Left forelimb (tissue), 1 donor: ENCODE results near the gene LYRM4.

Experiments
- DNase-seq: peaks from one replicate; pipeline ENCODE4 v3.0.0-alpha.2; 2018; ENCODE audit warnings: low spot score

LYRM4 gene

DNA sequence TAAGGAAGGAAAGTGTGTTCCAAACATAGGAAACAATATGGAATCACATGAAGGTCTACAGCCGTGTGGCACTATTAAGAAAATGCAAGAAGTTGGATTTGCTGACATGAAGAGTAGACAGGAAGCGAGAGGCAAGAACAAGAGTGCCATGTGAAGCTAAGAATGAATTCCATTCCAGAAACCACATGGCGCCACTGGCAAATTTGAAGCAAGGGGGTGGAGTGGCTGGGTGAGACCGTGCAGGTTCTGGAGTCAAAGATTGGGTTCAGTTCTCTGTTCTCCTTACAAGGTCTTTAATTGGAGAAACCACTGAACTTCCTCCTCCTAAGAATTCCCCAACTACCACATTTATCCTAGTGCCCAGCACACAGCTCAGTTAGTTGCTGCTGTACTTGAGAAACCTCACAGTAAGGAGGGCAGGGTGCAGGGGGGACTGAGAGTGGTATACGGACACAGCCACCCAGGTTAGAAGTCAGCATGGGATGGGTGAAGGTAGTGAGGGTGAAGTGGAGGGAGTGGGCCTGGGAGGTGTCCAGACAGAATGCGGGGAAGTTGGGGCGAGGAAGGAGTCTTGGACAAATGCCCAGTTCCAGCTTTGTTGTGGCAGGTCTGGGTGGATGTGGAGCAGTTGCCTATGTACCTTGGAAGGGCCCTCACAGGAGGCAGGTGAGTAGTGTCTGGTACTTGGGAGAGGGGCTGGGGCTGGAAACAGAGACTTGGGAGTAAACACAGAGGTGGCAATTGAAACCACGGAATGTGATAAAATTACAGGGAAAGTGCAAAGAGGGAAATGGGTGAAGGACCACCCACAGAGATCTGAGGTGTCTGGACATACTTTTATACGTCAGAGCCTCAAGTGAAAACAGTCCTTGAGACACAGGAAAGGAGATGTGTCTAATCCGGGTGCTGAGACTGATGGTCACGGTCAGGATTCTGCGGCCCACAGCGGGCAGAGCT is 14.3 kb downstream of the LYRM4 start:
- no peak for DNase-seq

DNA sequence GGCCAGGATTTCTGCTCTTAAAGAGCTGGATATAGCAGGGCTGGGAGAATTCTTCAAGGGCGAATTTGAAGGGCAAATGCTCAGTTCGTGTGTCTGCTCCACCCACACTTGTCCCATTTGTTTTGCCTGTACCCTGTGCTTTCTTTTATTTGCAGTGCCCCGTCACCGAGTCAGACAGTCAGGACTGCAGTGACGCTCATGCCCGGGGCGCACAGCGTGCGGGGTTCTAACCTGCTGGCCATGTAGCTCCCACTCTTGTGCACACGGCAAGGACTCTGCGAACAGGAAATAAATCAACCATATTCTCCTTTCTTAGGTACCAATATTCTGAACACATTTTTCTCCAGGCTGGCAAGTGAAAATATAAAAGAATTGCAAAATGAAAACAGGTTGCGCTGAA is 17.7 kb downstream of the LYRM4 start:
- DNase-seq, result no peak

DNA sequence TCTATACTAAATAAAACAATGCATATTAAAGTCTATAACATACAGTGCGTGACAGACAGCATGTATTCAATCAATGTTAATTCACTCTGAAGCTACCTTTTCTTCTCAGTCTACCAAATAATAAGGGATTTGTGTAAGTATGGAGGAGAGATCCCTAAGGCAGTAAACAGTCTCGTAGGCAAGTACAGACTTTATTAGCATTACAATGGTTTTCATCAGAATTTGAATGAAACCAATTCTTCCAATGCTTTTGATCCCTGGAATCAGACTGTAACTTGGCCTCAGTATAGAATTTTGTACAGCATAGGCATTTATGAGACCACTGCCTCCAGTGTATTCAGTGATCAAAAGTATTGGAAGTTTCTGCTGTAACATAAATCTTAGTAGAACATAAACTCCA is 19.5 kb downstream of the LYRM4 start:
- no peak for DNase-seq

DNA sequence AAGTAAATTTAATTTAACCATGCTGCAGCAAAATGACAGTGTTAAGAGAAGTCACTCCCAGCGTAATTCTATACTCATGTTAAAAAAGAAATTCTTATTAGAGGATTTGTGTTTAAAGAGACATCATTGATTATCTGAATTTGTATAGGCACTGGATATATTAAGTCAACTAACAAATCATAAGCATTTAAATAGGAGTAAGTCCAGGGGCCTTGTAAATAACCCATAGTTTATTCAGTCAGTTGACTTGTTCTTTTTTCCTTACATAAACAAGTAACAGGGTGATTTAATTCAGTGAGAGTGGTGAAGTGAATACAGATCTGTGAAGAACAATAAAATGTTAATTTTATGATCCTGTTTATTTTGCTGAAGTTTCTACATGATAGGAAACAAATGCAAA is 22.4 kb downstream of the LYRM4 start:
- no peak for DNase-seq

DNA sequence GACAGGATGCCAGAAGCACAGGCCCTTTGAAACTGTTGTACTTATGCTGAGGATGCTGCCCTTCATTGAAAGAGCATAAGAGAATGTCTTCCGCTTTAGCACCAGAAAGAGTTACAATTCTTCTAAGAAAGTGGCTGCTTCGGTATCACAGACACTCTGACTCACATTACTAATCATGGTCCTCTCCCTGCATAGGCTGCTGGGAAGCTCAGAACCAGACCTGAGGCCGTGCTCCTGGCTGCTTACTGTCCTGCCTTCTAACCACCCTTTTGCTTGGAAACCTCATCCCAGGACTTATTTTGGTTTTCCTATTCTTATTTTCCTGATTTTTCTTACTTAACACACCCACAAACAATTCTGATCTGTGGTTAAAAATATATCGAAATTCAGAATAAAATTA is 22.9 kb downstream of the LYRM4 start:
- DNase-seq, result no peak

DNA sequence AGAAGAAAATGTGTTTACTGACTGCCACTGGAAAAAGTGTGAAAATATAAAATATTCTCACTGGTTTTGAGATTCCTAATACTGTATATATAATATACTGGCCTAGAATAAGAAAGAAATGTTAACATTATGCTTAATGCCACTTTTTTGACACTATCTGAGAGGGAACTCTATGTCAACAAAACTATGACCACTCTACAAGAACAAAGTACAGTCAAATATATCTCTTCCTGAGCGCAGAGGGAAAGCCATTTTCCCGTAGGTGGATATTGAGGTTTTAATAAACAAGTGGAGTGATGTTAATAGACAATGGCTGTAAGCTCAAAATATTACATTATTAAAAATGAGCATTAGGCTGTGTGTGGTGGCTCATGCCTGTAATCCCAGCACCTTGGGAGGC is 24.9 kb downstream of the LYRM4 start:
- DNase-seq, result no peak

DNA sequence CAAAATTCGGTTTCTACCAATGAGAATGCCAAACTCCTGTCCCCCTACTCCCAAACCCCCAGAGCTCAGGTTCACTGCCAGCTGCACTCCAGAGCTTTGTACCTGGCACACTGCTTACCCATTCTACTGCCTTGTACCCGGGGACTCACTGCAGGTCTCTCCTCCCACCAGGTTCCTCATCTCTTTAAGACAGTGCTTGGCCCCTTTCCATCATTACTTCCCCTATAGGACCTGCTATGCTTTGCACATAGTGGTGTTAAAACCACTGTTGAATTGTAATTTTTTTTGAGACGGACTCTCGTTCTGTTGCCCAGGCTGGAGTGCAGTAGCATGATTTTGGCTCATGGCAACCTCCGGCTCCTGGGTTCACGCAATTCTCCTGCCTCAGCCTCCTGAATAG is 25.9 kb downstream of the LYRM4 start:
- DNase-seq, result no peak

DNA sequence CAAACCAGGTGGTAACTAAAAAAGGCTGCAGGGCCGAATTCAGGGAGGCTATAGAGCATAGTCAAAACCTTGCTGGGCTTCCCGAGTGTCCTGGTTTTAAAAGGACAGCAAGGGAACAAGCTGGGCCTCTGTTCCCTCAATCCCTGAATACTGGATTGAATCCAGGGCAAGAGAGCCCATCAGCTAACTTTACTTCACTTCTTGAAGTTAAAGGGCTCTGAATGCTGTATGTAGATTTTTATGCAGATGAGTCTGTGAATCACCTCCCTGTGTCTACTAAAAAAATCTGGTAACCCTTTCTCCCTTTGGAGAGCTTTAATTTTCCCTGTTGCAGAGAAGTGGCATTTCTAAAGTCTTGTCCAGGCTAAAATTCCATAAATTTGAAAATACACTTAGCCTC is 29.5 kb downstream of the LYRM4 start:
- no peak for DNase-seq

DNA sequence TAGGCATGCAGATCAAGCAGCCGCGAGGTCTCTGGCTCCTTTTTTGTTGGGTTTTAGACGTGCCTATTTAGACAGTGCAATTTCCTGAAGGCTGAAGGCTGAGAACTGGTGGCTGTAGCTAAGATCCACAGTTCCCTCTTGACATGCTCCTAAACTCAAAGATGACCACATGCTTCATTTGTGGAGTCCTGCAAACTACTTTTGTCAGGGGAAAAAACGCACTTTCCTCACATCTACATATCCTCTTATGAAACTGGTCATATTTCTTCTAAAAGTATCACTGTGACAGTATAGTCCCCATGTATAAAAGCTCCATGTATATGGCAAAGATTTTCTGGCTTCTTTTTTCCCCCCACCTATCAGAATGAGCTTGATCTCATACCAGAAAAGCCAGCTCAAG is 30.7 kb downstream of the LYRM4 start:
- no peak for DNase-seq

DNA sequence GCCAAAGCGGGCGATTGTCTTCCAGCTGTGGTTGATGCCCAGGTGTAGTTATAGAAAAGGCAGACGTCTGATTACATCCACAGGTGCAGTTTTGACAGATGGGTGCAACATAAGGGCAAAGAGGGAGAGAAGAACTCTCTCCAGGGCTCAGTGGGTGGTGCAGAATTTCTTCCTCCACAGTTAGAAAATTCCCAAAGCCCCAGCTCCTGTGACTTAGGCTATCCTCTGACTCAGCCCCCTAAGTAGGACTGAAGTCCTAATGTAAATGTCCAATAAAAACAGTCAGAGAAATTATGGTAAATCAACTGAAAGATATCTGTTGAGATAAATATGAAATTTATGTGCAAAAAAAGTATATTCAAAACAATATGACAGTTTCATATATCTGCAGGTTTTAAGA is 31.4 kb downstream of the LYRM4 start:
- no peak for DNase-seq

DNA sequence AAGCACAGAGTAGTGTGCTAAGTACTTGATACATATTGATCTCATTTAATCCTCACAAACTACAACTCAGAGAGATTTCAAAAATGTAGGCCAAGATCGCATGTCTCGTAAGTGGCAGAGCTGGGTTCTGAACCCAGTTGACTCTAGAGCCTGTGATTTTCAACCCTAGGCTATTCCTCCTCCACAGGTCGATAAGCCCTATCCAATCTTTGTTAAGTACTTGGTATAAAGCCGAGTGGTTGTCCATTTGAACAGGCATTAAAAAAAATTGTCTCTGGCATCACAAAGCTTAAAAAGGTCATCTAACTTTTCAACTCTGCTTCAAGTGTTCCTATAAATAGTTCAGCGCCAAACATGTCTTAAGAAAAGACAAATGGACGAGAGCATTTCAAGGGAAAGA is 37.4 kb downstream of the LYRM4 start:
- no peak for DNase-seq

DNA sequence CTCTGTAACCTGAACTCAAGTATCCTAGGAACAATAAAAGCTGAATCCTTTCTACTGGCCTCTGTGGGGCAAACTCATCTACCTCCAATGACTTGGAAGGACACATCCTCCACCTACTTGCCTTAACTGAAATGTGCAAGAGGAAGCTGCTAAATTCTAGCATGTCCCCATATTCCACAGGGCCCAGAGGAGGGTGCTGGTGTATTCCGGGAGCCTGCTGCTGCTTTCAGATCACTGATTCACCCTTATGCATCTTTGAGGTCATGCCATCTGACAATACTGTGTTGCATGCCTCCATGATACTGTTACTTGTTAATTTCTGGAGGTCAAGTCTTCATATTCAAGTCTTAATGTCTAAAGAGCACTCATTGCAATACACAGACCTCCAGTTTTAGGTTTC is 40.3 kb downstream of the LYRM4 start:
- no peak for DNase-seq

DNA sequence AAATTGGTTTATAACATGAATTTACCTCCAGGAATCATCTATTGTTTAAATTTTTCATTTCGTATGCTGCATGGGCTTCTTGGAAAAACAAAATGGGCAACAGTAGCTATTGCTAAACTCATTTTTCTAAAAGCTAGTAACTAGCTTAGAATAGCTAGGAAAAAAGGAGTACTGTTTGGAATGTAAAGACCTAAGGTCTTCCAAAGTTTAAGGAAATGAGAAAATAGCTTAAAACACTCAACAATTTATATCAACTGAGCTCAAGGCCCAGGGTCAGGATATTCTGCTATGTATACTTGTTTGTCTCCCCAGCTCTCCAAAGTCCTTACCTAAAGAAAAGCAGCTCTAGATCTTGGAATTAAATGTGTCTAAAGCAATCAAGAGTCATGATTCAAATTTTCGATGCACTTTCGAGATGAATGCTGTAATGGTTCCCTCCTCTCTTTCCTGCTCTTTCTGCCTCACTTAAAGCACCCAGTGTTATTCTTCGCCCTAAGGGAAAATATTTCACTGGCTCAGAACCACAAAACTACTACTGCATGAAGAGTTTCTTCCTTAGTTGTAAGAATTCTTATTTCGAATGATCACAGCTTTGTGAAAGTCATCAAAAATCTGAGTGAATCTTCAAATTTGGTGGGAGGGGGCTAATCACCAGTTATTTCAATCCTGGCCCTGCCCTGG is 41.6 kb downstream of the LYRM4 start:
- no peak for DNase-seq

DNA sequence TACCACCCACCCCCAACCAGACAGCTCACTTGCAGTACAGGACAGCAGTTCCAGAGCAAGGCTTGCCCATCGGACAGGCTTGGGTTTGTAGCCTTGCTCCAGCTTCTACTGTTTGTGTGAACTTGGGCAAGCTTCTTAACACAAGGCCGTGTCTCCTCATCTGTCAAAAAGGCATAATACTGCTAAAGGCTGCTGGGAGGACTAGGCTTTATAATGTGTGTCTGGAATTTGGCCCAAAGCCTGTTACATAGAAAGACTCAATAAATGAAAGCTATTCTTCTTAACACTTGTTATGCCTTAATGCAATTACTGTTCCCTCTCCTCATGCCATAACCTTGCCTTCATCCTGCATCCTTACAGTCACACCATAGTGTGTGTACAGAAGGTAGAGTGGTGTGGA is 43.4 kb downstream of the LYRM4 start:
- no peak for DNase-seq

DNA sequence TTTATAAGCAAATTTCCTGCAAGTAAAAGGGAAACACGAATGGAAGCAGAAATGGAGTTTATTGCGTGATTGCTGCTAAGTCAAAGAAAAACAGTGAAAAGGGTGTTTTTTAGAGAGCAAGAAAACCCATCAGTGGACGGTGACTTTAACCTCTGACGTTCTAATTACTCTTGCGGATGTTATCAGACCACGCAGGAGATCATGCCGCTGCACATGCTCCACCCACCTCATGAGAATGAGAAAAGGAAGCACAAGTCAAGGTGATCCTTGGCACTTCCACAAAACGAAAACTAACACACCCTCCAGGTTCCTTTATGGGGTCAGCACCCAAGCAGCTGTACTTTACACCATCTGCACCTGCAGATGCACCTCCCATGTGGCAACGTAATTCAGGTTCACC is 45.0 kb downstream of the LYRM4 start:
- no peak for DNase-seq

DNA sequence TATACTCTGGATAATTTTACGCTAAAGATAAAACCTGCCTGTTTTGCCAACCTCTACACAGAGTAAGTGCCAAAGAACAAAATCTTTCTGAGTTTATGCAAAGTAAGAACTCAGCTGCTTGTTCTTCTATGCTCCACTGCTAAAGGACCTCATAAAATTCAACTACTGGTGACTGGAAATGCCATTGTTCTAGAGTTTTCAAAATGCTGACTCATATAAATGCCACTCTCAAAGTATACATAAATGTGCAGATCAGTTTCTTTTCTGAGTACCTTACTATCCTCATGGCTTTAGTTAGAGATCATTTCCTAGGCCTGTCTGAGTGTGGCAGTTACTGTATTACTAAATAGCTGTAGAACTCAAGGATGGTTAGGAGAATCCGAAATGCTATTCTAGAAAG is 45.6 kb downstream of the LYRM4 start:
- DNase-seq, result no peak

DNA sequence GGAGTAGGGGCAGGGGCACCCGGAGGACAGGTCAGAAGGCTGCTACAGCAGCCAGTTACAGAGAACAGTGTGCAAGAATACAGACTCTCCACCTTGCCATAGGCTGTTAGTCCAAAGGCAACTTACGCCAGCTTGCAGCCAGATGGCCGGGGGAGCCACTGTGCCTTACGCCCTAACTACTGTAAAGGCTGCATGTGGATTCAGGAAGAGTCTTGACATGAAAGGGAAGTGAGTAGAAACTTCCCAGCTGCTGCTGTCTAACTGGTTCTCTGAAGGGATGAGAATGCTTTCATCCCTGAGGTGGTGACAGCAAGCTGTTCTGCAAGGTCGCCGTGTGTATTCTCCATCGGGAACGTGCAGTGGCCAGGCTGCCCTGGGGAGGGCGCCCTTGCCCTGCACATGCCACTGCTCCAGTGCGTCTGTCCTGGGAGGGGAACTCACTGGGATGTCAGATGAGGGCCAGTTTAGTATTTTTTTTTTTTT is 46.1 kb downstream of the LYRM4 start:
- DNase-seq, result no peak

DNA sequence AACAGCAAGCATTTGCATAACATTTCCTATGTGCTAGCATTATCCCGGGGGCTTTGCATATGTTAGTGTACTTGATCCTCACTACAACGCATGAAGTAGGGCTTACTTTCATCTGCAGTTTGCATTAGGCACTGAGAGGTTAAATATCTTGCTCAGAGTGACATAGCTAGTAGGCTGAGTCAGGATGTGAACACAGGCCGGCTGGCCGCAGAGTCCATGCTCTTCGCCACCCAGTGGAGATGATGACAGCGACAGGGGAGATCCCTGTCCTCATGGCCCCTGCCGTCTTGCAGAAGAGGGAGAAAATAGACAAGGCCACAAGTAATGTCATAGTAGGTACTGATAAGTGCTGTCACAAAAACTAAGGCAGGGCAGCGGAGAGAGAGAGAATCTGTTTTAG is 46.9 kb downstream of the LYRM4 start:
- no peak for DNase-seq

DNA sequence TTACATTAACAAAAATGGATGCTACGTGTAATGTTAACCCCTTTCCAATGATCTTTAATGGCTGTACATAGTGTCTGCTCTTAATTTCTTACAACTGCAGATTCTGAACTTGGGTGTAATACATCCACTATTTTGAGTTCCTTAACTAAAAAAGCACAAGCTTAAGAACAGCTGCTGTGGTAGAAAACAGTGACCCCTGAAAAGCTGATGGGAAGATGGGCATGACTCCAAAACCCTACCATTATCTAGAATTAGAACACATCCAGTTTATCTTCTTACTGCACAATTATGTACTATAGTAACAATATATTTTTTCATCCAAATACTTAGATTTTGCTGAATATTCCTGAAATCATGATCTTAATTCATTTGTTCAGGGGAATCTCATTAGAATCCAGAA is 49.3 kb downstream of the LYRM4 start:
- no peak for DNase-seq

DNA sequence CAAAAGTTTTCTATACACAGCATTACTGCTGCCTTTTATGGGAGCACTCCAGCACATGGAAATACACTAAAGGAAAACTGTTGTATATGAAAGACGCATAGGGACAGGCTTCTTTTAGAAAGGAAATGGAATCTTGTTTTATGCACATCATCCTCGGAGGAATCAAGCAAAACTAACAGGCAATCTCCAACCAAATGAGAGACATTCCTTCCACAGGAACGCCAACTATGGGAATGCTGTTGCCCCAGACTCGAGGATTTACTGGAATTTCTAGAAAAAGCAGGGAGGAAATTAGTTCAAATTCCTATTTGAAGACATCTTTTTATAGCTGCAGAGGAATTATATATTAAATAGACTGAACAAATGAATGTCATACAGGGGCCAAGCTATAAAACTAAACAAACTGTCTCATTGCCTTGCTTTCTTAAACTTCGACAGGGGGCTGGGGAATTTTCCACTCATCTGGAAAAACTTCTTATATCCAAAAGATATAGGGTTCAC is 52.2 kb downstream of the LYRM4 start:
- DNase-seq, result no peak

DNA sequence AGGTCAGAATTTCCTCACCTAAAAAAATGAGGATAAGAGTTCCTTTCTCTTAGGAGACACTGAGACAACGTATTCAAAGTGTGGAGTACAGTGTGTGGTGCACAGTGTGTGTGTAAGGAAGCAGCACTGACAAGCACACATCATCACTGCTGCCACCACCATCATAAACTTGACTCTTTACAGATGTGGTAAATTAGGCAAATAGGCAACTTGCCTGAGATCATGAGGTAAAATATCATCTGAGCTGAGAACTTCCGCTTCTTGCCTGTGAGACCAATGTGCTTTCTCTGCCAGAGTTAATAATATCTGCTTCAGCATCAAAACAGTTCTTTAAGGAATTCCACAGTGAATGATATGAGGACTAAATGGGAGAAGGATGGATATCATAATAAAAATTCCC is 52.7 kb downstream of the LYRM4 start:
- DNase-seq, result no peak

DNA sequence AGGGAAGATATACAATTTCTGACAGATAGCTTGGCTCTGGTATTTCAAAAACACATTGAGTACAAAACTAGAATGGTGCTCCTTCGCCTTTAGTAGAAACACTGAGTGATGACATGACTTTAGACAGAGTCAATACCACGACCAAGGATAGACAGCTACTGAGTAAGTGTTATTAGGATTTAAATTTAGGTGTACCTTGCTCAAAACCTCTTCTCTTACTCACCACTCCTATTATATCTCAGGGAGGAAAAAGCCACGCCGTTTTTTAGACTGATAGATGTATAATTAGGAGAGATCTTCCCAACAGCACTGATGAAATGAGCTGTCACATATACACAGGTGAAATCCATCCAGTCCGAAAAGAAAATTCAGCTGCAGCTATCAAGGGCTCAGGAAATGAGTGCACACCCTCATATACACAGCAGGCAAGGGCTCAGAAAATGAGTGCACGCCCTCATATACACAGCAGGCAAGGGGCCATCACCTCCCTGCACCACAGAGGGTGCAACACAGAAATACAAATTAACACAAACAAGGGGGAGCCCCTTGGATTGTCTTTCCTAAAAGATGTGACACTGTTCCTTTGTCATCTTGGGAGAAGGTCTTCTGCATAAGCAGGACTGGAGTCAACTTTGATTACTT is 53.7 kb downstream of the LYRM4 start:
- no peak for DNase-seq
